Psoas muscle (tissue), 8 donors: ENCODE measurements around the gene RNF133. TPM values are rescaled to one million over a fixed set of nuclear protein-coding genes. Genes with fewer than 3 reads are reported as not detected.
"Not testable (repeated sequence)": the region's sequence is repeated elsewhere in the genome, so short reads cannot be mapped to it uniquely, and the experiment has no call there.

Source experiments
- ATAC-seq, 4 donors: fragments of 200-7000 bp; cut with Tn5 transposase; one replicate each; pipeline ENCODE4 v1.9.1; 2020; ENCODE audit warnings: moderate library complexity in 3 of 4, mild to moderate bottlenecking in 2 of 4
- DNase-seq, 2 donors: peaks; one replicate each; pipeline ENCODE4 v3.0.0-alpha.2; 2020
- H3K27ac ChIP-seq: fragments of 200-600 bp; one replicate; pipeline ENCODE4 v1.8.0; 2022
- H3K27me3 ChIP-seq, 3 donors: fragments of 200-600 bp in 1 of 3; one replicate each; pipeline versions ENCODE4 v1.6.1 to v1.8.0; 2013 to 2022; ENCODE audit warnings: low read length in 2 of 3, mild to moderate bottlenecking in 2 of 3, moderate library complexity in 1 of 3; ENCODE audit not compliant: insufficient read depth in 3 of 3
- H3K36me3 ChIP-seq, 2 donors: fragments of 200-600 bp in 1 of 2; one replicate each; pipeline versions ENCODE4 v1.6.1 to v1.8.0; 2013 to 2022; ENCODE audit warnings: low read depth in 1 of 2, mild to moderate bottlenecking in 1 of 2, moderate library complexity in 1 of 2; ENCODE audit not compliant: insufficient read depth in 1 of 2
- H3K4me1 ChIP-seq: fragments of 200-600 bp; one replicate; pipeline ENCODE4 v1.8.0; 2022
- H3K4me3 ChIP-seq: fragments of 200-600 bp; one replicate; pipeline ENCODE4 v1.8.0; 2022; ENCODE audit warnings: mild to moderate bottlenecking
- H3K9me3 ChIP-seq: fragments of 200-600 bp; one replicate; pipeline ENCODE4 v1.8.0; 2022
- CTCF ChIP-seq: fragments of 200-600 bp; IDR thresholded peaks from one replicate; pipeline ENCODE4 v1.8.0; 2022; ENCODE audit warnings: antibody characterized with exemption
- WGBS, 3 donors: extraction: QIAGEN DNeasy Blood & Tissue Kit; methylation state at CpG; one replicate each; pipeline versions ENCODE4 v1.1.6 to v1.1.7; 2013; 5-methylcytosine and 5-hydroxymethylcytosine counted together
- intact Hi-C, 2 donors: fragments of 100-400 bp; cut with DNase I; formaldehyde crosslinking; loops; one replicate each; pipeline versions ENCODE4 v1.11.0 to v1.14.2; 2022
- polyA plus RNA-seq, 3 donors: library from polyadenylated mRNA; stranded (reverse); fragments of 200-250 nt; gene quantifications; one replicate each; pipeline ENCODE4 v1.2.3, GENCODE V29; 2013
- total RNA-seq, 4 donors: library from RNA; stranded (reverse); fragmentation: NEBNext Ultra II Directional in 2 of 4; extraction: Animal tissue kit (Norgen Biotek cat#: 25700) in 2 of 4; gene quantifications; one replicate each; pipeline versions ENCODE4 v1.2.1 to v1.2.4, GENCODE V29; 2021 to 2023
- donor health status: healthy with polysubstance abuse.
- donor health status: DM: no; HTN: no; CAD: no; lungs with moderate emphysema.
- donor health status: Bipolar disorder and iron deficiency.
- donor health status: healthy.
- donor health status: DM: yes; HTN: yes; CAD: no.
- donor health status: DM: no; HTN: no; CAD: no.
- donor health status: DM: no; HTN: no; CAD: no.
- donor health status: DM: yes; HTN: yes; CAD: no.

Gene RNF133
- total and polyA plus RNA-seq, 7 donors: 0.16 TPM; not detected in 6

GRCh38 chr7:122679813-122680212, 19.1 kb downstream of the RNF133 start:
- no peak for TF ChIP-seq CTCF
- Histone ChIP-seq H3K4me1 (no peaks in the 10 kb centered on the region), H3K36me3 (no peaks in the 10 kb centered on the region), H3K27me3 (no peaks in the 10 kb centered on the region), H3K9me3 (no peaks in the 10 kb centered on the region), H3K4me3 (no peak overlapping the region), H3K27ac (no peak overlapping the region)
- intact Hi-C loops: no loop called here
- ATAC-seq (no peak), DNase-seq (no peak)
- 63 to 79% (median 65%) methylated on average over 1 of the region's 1 CpG for whole genome bisulfite sequencing, 3 donors

DNA sequence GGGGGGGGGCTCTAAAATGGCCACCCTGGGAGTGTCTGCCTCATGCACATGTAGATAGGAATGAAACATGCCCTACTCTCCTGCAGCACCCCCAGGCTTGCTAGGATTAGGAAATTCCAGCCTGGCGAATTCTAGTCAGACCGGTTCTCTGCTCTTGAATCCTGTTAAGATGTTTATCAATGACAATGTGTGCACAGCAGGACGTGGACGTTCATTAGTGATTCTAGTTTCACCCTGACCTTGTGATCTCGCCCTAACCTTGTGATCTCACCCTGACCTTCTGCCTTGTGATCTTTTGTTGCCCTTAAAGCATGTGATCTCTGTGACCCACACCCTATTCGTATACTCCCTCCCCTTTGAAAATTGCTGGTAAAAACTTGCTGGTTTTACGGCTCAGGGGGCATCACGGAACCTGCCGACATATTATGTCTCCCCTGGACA, 19.6 kb downstream of the RNF133 start:
- H3K4me3 ChIP-seq, H3K4me1 ChIP-seq, intact Hi-C loops, H3K36me3 ChIP-seq, ATAC-seq, H3K9me3 ChIP-seq, H3K27me3 ChIP-seq, H3K27ac ChIP-seq, DNase-seq: not testable (repeated sequence)
- WGBS, 3 donors: 65 to 79% (median 73%) methylated on average over 9 of the region's 9 CpGs

- H3K36me3 ChIP-seq: no peaks in the 10 kb centered on the region
- 60 to 64% (median 61%) methylated on average over 1 of the region's 1 CpG for WGBS, 3 donors
- DNase-seq: no peak
These were observed 21.8 kb downstream of the RNF133 start for GRCh38 chr7:122677149-122677548.

GRCh38 chr7:122676466-122676865, 22.5 kb downstream of the RNF133 start:
- Histone ChIP-seq H3K27ac (no peak overlapping the region), H3K27me3 (no peaks in the 10 kb centered on the region), H3K4me1 (no peaks in the 10 kb centered on the region), H3K4me3 (no peak overlapping the region), H3K9me3 (no peaks in the 10 kb centered on the region), H3K36me3 (no peaks in the 10 kb centered on the region)
- DNase-seq (no peak), ATAC-seq (no peak)
- intact Hi-C loops: no loop called here
- no peak for TF ChIP-seq CTCF
- 78 to 82% (median 80%) methylated on average over 2 of the region's 2 CpGs for WGBS, 3 donors

More at GRCh38 chr7:122677149-122677548, 21.8 kb downstream of the RNF133 start:
- Histone ChIP-seq H3K9me3 (no peaks in the 10 kb centered on the region), H3K27me3 (no peaks in the 10 kb centered on the region), H3K27ac (no peak overlapping the region), H3K4me1 (no peaks in the 10 kb centered on the region), H3K4me3 (no peak overlapping the region)
- no peak for TF ChIP-seq CTCF
- ATAC-seq: no peak
- intact Hi-C loops: no loop called here

DNA sequence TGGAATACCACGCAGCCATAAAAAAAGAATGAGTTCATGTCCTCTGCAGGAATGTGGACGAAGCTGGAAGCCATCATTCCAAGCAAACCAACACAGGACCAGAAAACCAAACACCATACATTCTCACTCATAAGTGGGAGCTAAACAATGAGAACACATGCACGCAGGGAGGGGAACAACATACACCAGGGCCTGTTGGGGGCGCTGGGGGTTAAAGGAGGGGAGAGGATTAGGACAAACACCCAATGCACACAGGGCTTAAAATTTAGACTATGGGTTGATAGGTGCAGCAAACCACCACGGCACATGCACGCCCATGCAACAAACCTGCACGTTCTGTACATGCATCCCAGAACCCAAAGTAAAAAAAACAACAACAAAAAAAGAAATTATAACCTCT, 23.3 kb downstream of the RNF133 start:
- Histone ChIP-seq H3K27ac (no peak overlapping the region), H3K4me1 (no peaks in the 10 kb centered on the region), H3K27me3 (no peaks in the 10 kb centered on the region), H3K4me3 (no peak overlapping the region), H3K9me3 (no peaks in the 10 kb centered on the region), H3K36me3 (no peaks in the 10 kb centered on the region)
- no peak for TF ChIP-seq CTCF
- DNase-seq (no peak), ATAC-seq (no peak)
- 87 to 88% (median 88%) methylated on average over 7 of the region's 7 CpGs for WGBS, 3 donors
- intact Hi-C loops: no loop called here
